K562 (cell line): ENCODE results near the gene NTPCR. TPM values are rescaled to one million over a fixed set of nuclear protein-coding genes. Genes with fewer than 3 reads are reported as not detected.

Source experiments
- ATAC-seq: fragments of 200-7000 bp; cut with Tn5 transposase; 3 replicates; pipeline ENCODE4 v1.9.1; 2020; ENCODE audit warnings: moderate library complexity
- BruUV-seq: library from RNA; stranded (reverse); fragments of 400-500 nt; replicated peaks from 2 replicates; lab custom pipeline; 2021; lab: Mats Ljungman, UMichigan
- CTCF ChIA-PET: fragments of 300-600 bp; formaldehyde crosslinking; extraction: SDS; loops from one replicate; lab custom pipeline; 2021; ENCODE audit warnings: low intra/inter-chr PET ratio; lab: Yijun Ruan, JAX
- POLR2A ChIA-PET: fragments of 300-600, 350-650 bp; sonication (Branson Sonifier 250); formaldehyde crosslinking; extraction: SDS; loops from one replicate; lab custom pipeline; 2021; ENCODE audit warnings: antibody characterized with exemption, inconsistent platforms; lab: Yijun Ruan, JAX
- DNase-seq, 4 experiments: peaks; one replicate each; pipeline versions ENCODE4 v3.0.0 to v3.0.0-alpha.2; 2011 to 2018; ENCODE audit warnings: low spot score in 3 of 4, mixed read lengths in 3 of 4; ENCODE audit errors: extremely low read depth in 1 of 4
- FAIRE-seq: peaks from 2 replicates; lab custom pipeline; 2011; peaks lifted over from hg19 to GRCh38; lab: Jason Lieb, UNC
- H2AFZ ChIP-seq: 2 replicates; pipeline ENCODE4 v1.6.0; 2011; ENCODE audit warnings: low read depth, low read length, control low read depth, inconsistent platforms
- H3K27ac ChIP-seq: fragments of 200-600 bp; 3 replicates; pipeline ENCODE4 v1.8.0; 2011; ENCODE audit warnings: low read depth, mild to moderate bottlenecking, control low read depth, inconsistent platforms, low read length, moderate library complexity, mixed read lengths; ENCODE audit errors: extremely low read depth
- H3K27me3 ChIP-seq, 2 experiments: fragments of 300-600 bp in 1 of 2; 2 replicates in 1 of 2; 3 replicates in 1 of 2; pipeline versions ENCODE4 v1.6.0 to v1.8.0; 2011; ENCODE audit warnings: inconsistent platforms in 2 of 2, low read length in 2 of 2, mild to moderate bottlenecking in 1 of 2, mixed read lengths in 1 of 2, moderate library complexity in 1 of 2; ENCODE audit not compliant: control insufficient read depth in 2 of 2, insufficient read depth in 2 of 2
- H3K36me3 ChIP-seq: fragments of 300-600 bp; 3 replicates; pipeline ENCODE4 v1.8.0; 2011; ENCODE audit warnings: mild to moderate bottlenecking, low read length, inconsistent platforms; ENCODE audit not compliant: control insufficient read depth, insufficient read depth
- H3K4me1 ChIP-seq, 2 experiments: fragments of 200-600 bp in 1 of 2; replicated peaks in 1 of 2; 2 replicates in 1 of 2; 3 replicates in 1 of 2; pipeline versions ENCODE4 v1.5.1 to v1.8.0; 2011; ENCODE audit warnings: inconsistent platforms in 2 of 2, low read length in 2 of 2, mild to moderate bottlenecking in 1 of 2, mixed read lengths in 1 of 2, moderate library complexity in 1 of 2; ENCODE audit not compliant: control insufficient read depth in 2 of 2, insufficient read depth in 2 of 2
- H3K4me2 ChIP-seq: 2 replicates; pipeline ENCODE4 v1.6.1; 2011; ENCODE audit warnings: low read length, control low read depth, inconsistent platforms, mixed read lengths; ENCODE audit not compliant: insufficient read depth
- H3K4me3 ChIP-seq: fragments of 200-600 bp; sonication (generic), shearing (Covaris generic); 2 replicates; pipeline ENCODE4 v1.5.1; 2016; ENCODE audit warnings: control low read depth, inconsistent platforms
- H3K79me2 ChIP-seq: fragments of 200-600 bp; 3 replicates; pipeline ENCODE4 v1.8.0; 2011; ENCODE audit warnings: low read length, inconsistent platforms; ENCODE audit not compliant: control insufficient read depth, insufficient read depth
- H3K9ac ChIP-seq, 2 experiments: 2 replicates each; pipeline versions ENCODE4 v1.6.0 to v1.6.1; 2011; ENCODE audit warnings: low read depth in 2 of 2, low read length in 2 of 2, control low read depth in 1 of 2, inconsistent platforms in 1 of 2, mild to moderate bottlenecking in 1 of 2, mixed read lengths in 1 of 2; ENCODE audit not compliant: insufficient read depth in 1 of 2
- H3K9me1 ChIP-seq: one replicate; pipeline ENCODE4 v1.6.0; 2011; ENCODE audit warnings: inconsistent platforms, mild to moderate bottlenecking, low read length, moderate library complexity; ENCODE audit not compliant: control insufficient read depth, insufficient read depth
- H3K9me3 ChIP-seq: replicated peaks from 2 replicates; pipeline ENCODE4 v1.5.1; 2011; ENCODE audit warnings: low read depth, low read length, inconsistent platforms; ENCODE audit not compliant: control insufficient read depth, insufficient read depth
- H4K20me1 ChIP-seq: replicated peaks from 2 replicates; pipeline ENCODE4 v1.6.1; 2011; ENCODE audit warnings: low read length, inconsistent platforms, mixed read lengths; ENCODE audit not compliant: control insufficient read depth, insufficient read depth
- FOXA1 ChIP-seq: fragments of 450-650 bp; IDR thresholded peaks from 2 replicates; pipeline ENCODE4 v1.6.1; 2016; ENCODE audit warnings: mild to moderate bottlenecking, borderline replicate concordance
- MED1 ChIP-seq: sonication (generic); formaldehyde crosslinking; IDR thresholded peaks from 2 replicates; pipeline ENCODE4 v1.8.1; 2023; ENCODE audit warnings: missing genetic modification reagents, borderline replicate concordance
- ZNF23 ChIP-seq: fragments of 250-450 bp; sonication (Bioruptor Pico); IDR thresholded peaks from 2 replicates; pipeline ENCODE4 v1.4.0; 2020; ENCODE audit warnings: mild to moderate bottlenecking
- WGBS: fragments of 100-300 bp; shearing (Covaris generic); methylation state at CpG from one replicate; pipeline ENCODE4 v1.1.6; 2016; ENCODE audit warnings: low coverage, mixed read lengths; ENCODE audit not compliant: insufficient coverage; ENCODE audit errors: missing lambda C conversion rate; 5-methylcytosine and 5-hydroxymethylcytosine counted together
- in situ Hi-C: fragments of 300-500 bp; cut with MboI; formaldehyde crosslinking; loops from 4 replicates; pipeline ENCODE4 v1.15.0; 2018; ENCODE audit warnings: inconsistent platforms, mixed read lengths
- intact Hi-C: fragments of 100-400 bp; cut with micrococcal nuclease; formaldehyde crosslinking; loops from 2 replicates; pipeline ENCODE4 v1.14.2; 2022
- polyA plus RNA-seq, 8 experiments: library from polyadenylated mRNA; depleted of rRNA in 4 of 8; stranded (reverse) in 5 of 8; unstranded in 3 of 8; fragments of >200 nt; fragmentation: Nextera tagmentation in 2 of 8; fragmentation: Illumina TruSeq in 1 of 8; extraction: Ambion mirVana in 2 of 8; extraction: Trizol in 1 of 8; gene quantifications; 2 replicates each; pipeline versions ENCODE4 v1.2.1 to v1.2.3, GENCODE V29; 2011 to 2014; ENCODE audit warnings: inconsistent platforms in 1 of 8, missing spikeins in 1 of 8
- total RNA-seq, 7 experiments: library from RNA; depleted of rRNA in 6 of 7; stranded (reverse); fragments of >200 nt in 6 of 7; fragmentation: Illumina TruSeq in 2 of 7; extraction: Trizol in 2 of 7; gene quantifications; 2 replicates each; pipeline versions ENCODE4 v1.2.1 to v1.2.3, GENCODE V29; 2011 to 2021; ENCODE audit warnings: low replicate concordance in 1 of 7

Gene NTPCR
- total and polyA plus RNA-seq, 9 of the 15 experiments (the other 6 are each of a cell fraction or from before 2014, with no cell fraction given), result 19.3 to 105 (median 48.8) TPM

- ChIA-PET POLR2A (no interaction called here), CTCF (no interaction called here)
- no TSS peak for BruUV-seq
- no peak overlapping the region; a peak in 1 of 4 replicates for H3K9ac ChIP-seq
- peaks cover 31 to 64% of the 10 kb centered on the region in 2 experiments; a peak in 4 of 5 replicates for H3K27me3 ChIP-seq
- no peaks in the 10 kb centered on the region for H3K9me1 ChIP-seq
- WGBS, result 5% methylated on average over 10 of the region's 10 CpGs
- intact Hi-C loops (no loop called here), in situ Hi-C loops (no loop called here)
- no peak for DNase-seq
- H3K4me2 ChIP-seq, result no peak overlapping the region
- FAIRE-seq, result no peak
- H2AFZ ChIP-seq, result no peak overlapping the region
- H4K20me1 ChIP-seq, result no peaks in the 10 kb centered on the region
- peaks cover 0 to 13% of the 10 kb centered on the region in 2 experiments; a peak in 2 of 5 replicates for H3K4me1 ChIP-seq
- no peak overlapping the region for H3K4me3 ChIP-seq
- no peaks in the 10 kb centered on the region for H3K79me2 ChIP-seq
- no peak overlapping the region for H3K27ac ChIP-seq
- H3K9me3 ChIP-seq, result no peaks in the 10 kb centered on the region
- ATAC-seq, result no peak
- no peaks in the 10 kb centered on the region for H3K36me3 ChIP-seq
- TF ChIP-seq FOXA1, result no peak
- no peak for TF ChIP-seq ZNF23 (CRISPR knock-in tag)
- no peak for TF ChIP-seq MED1 (CRISPR knock-in tag)
Measured at GRCh38 chr1:232984577-232985425, 34.4 kb downstream of the NTPCR start.
